IMR-90 (cell line): ENCODE measurements around the gene HYAL2. TPM values are rescaled to one million over a fixed set of nuclear protein-coding genes. Genes with fewer than 3 reads are reported as not detected.

ENCODE experiments used
- ATAC-seq: fragments of 200-7000 bp; cut with Tn5 transposase; 2 replicates; pipeline ENCODE4 v1.9.1; 2020; ENCODE audit warnings: low read depth, mild to moderate bottlenecking, moderate library complexity
- BruUV-seq: library from RNA; stranded (reverse); fragments of 400-500 nt; replicated peaks from 2 replicates; lab custom pipeline; 2021; lab: Mats Ljungman, UMichigan
- CTCF ChIA-PET: fragments of 300-600 bp; formaldehyde crosslinking; extraction: SDS; loops from one replicate; lab custom pipeline; 2021; ENCODE audit warnings: antibody characterized with exemption; lab: Yijun Ruan, JAX
- POLR2A ChIA-PET: fragments of 300-600 bp; sonication (Branson Sonifier 250); formaldehyde crosslinking; loops from one replicate; lab custom pipeline; 2022; ENCODE audit warnings: antibody characterized with exemption; ENCODE audit not compliant: unreplicated experiment; lab: Charles Lee
- DNase-seq: peaks from one replicate; pipeline ENCODE4 v3.0.0; 2013
- H2AFZ ChIP-seq: replicated peaks from 2 replicates; pipeline ENCODE3; 2013; ENCODE audit warnings: low read length, mild to moderate bottlenecking; ENCODE audit not compliant: poor library complexity
- H2AK5ac ChIP-seq: 2 replicates; pipeline ENCODE4 v1.6.1; 2013; ENCODE audit warnings: low read depth, low read length, inconsistent platforms
- H2AK9ac ChIP-seq: replicated peaks from 2 replicates; pipeline ENCODE3; 2013; ENCODE audit warnings: mild to moderate bottlenecking, low read depth, low read length, moderate library complexity; ENCODE audit not compliant: poor library complexity
- H2BK120ac ChIP-seq: 2 replicates; pipeline ENCODE4 v1.6.1; 2013; ENCODE audit warnings: low read depth, low read length, inconsistent platforms
- H2BK15ac ChIP-seq: 3 replicates; pipeline ENCODE4 v1.6.1; 2013; ENCODE audit warnings: low read depth, low read length, inconsistent platforms
- H2BK20ac ChIP-seq: 2 replicates; pipeline ENCODE4 v1.6.1; 2013; ENCODE audit warnings: low read depth, mild to moderate bottlenecking, inconsistent platforms, low read length, moderate library complexity
- H2BK5ac ChIP-seq: 2 replicates; pipeline ENCODE4 v1.6.1; 2013; ENCODE audit warnings: mild to moderate bottlenecking, low read depth, low read length, inconsistent platforms; ENCODE audit not compliant: poor library complexity, severe bottlenecking
- H3K14ac ChIP-seq: replicated peaks from 2 replicates; pipeline ENCODE4 v1.6.1; 2013; ENCODE audit warnings: low read depth, low read length, inconsistent platforms
- H3K18ac ChIP-seq: 2 replicates; pipeline ENCODE4 v1.6.1; 2013; ENCODE audit warnings: low read depth, low read length, control low read depth
- H3K23ac ChIP-seq: 2 replicates; pipeline ENCODE4 v1.6.1; 2013; ENCODE audit warnings: low read depth, low read length, inconsistent platforms
- H3K27ac ChIP-seq: 2 replicates; pipeline ENCODE4 v1.5.1; 2013; ENCODE audit warnings: mild to moderate bottlenecking, control low read depth, low read length; ENCODE audit not compliant: insufficient read depth
- H3K27me3 ChIP-seq: 2 replicates; pipeline ENCODE4 v1.6.1; 2013; ENCODE audit warnings: low read length; ENCODE audit not compliant: control insufficient read depth, insufficient read depth
- H3K36me3 ChIP-seq: 2 replicates; pipeline ENCODE4 v1.6.1; 2013; ENCODE audit warnings: low read length, mixed read lengths; ENCODE audit not compliant: control insufficient read depth, insufficient read depth
- H3K4ac ChIP-seq: 2 replicates; pipeline ENCODE4 v1.6.1; 2013; ENCODE audit warnings: low read depth, low read length, inconsistent platforms
- H3K4me1 ChIP-seq: 2 replicates; pipeline ENCODE4 v1.6.1; 2013; ENCODE audit warnings: low read length, mixed read lengths; ENCODE audit not compliant: control insufficient read depth, insufficient read depth
- H3K4me2 ChIP-seq: 2 replicates; pipeline ENCODE4 v1.6.1; 2013; ENCODE audit warnings: low read depth, mild to moderate bottlenecking, control low read depth, low read length, moderate library complexity
- H3K4me3 ChIP-seq: 2 replicates; pipeline ENCODE4 v1.5.1; 2013; ENCODE audit warnings: low read depth, mild to moderate bottlenecking, control low read depth, low read length, moderate library complexity; ENCODE audit not compliant: insufficient read depth
- H3K56ac ChIP-seq: 2 replicates; pipeline ENCODE4 v1.6.1; 2013; ENCODE audit warnings: low read length, inconsistent platforms; ENCODE audit not compliant: insufficient read depth; ENCODE audit errors: extremely low read depth
- H3K79me1 ChIP-seq, 2 experiments: 2 replicates each; pipeline ENCODE4 v1.6.1; 2013; ENCODE audit warnings: low read length in 2 of 2, inconsistent platforms in 1 of 2, low read depth in 1 of 2
- H3K9ac ChIP-seq: 2 replicates; pipeline ENCODE4 v1.6.1; 2013; ENCODE audit warnings: low read depth, low read length, control low read depth
- H3K9me1 ChIP-seq: 2 replicates; pipeline ENCODE4 v1.6.1; 2013; ENCODE audit warnings: low read length, inconsistent platforms; ENCODE audit not compliant: insufficient read depth
- H3K9me3 ChIP-seq: 2 replicates; pipeline ENCODE4 v1.6.1; 2013; ENCODE audit warnings: low read length; ENCODE audit not compliant: control insufficient read depth, insufficient read depth
- H4K20me1 ChIP-seq: 2 replicates; pipeline ENCODE4 v1.6.1; 2013; ENCODE audit warnings: low read length, inconsistent platforms; ENCODE audit not compliant: insufficient read depth
- H4K5ac ChIP-seq: 2 replicates; pipeline ENCODE4 v1.6.1; 2013; ENCODE audit warnings: mild to moderate bottlenecking, low read depth, low read length, control low read depth
- H4K8ac ChIP-seq, 2 experiments: 2 replicates each; pipeline ENCODE4 v1.6.1; 2013; ENCODE audit warnings: low read depth in 2 of 2, low read length in 2 of 2, control low read depth in 1 of 2, inconsistent platforms in 1 of 2
- H4K91ac ChIP-seq: 2 replicates; pipeline ENCODE4 v1.6.1; 2013; ENCODE audit warnings: low read depth, low read length, inconsistent platforms; ENCODE audit not compliant: insufficient read depth
- BHLHE40 ChIP-seq: fragments of 150-350 bp; IDR thresholded peaks from 2 replicates; pipeline ENCODE4 v1.6.1; 2016; ENCODE audit warnings: mild to moderate bottlenecking, low read depth, low read length
- WGBS, 2 experiments: methylation state at CpG; one replicate each; pipeline versions ENCODE4 v1.1.5 to v1.1.7; 2013; ENCODE audit warnings: missing lambda C conversion rate in 2 of 2; ENCODE audit not compliant: insufficient read length in 1 of 2; ENCODE audit errors: extremely low coverage in 2 of 2; 5-methylcytosine and 5-hydroxymethylcytosine counted together
- dilution Hi-C: fragments of 300-500 bp; cut with HindIII; formaldehyde crosslinking; loops from one replicate; pipeline ENCODE4 v1.14.3; 2018; ENCODE audit warnings: low sequenced_read_pairs; ENCODE audit not compliant: unreplicated experiment
- in situ Hi-C: fragments of 300-500 bp; cut with MboI; formaldehyde crosslinking; loops from 3 replicates; pipeline ENCODE4 v1.14.3; 2019; ENCODE audit warnings: low sequenced_read_pairs, inconsistent platforms, mixed read lengths
- intact Hi-C: fragments of 100-400 bp; cut with micrococcal nuclease; formaldehyde crosslinking; loops from 2 replicates; pipeline ENCODE4 v1.10.0; 2022
- polyA plus RNA-seq, 3 experiments: library from polyadenylated mRNA; depleted of rRNA; stranded (reverse); fragments of >200 nt; gene quantifications; 2 replicates each; pipeline ENCODE4 v1.2.3, GENCODE V29; 2012; ENCODE audit warnings: low replicate concordance in 1 of 3
- total RNA-seq: library from RNA; depleted of rRNA; stranded (reverse); fragments of >200 nt; gene quantifications from 2 replicates; pipeline ENCODE4 v1.2.3, GENCODE V29; 2012

The HYAL2 gene
- total and polyA plus RNA-seq, 2 of the 4 experiments (the other 2 are of a cell fraction), result 56.8 to 104 TPM

DNA sequence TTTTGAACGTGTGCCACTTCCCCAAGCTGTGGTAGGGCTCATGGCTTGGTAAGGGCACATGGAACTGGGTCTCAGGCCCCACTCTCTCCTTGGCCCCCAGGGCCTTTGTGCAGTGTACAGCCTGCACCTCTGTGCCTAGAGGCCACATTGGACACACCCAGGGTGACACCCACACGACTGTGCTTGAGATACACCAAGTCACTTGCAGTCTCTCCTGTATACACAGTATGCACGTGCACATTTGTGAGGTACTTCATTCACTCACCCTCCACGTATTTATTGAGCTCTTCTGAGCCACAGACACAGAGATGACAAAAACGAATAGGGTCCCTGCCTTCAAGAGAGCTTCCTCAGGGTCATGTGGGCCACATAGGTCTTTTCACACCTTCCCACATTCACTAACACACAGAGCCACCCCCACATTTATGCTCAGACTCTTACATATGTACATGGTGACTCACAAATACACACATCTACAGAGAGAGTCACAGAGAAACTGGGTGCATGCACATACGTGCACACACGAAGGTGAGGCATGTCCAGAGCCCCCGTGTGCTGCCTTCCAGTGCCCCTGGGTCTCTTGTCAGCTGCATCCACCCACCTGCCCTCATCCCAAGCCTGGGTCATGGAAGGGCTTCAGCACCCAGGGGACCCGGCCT is 46.6 kb upstream of the HYAL2 start:
- H2AFZ ChIP-seq, result no peak overlapping the region
- 0 out of 2 replicates have a peak, but pooled peaks cover 3% of the 10 kb centered on the region for H3K9me1 ChIP-seq
- H3K4me2 ChIP-seq, result no peak overlapping the region
- no peak overlapping the region for H3K23ac ChIP-seq
- H3K56ac ChIP-seq, result no peak overlapping the region
- DNase-seq (no peak), ATAC-seq (no peak)
- no peak overlapping the region for H3K4me3 ChIP-seq
- no peak overlapping the region for H4K91ac ChIP-seq
- 74% methylated on average over 4 of the region's 9 CpGs; no CpG with 5 or more reads in 1 of the 2 experiments for WGBS, 2 experiments
- peaks cover 62% of the 10 kb centered on the region for H3K27me3 ChIP-seq
- H3K79me1 ChIP-seq, result no peaks in the 10 kb centered on the region
- no peak overlapping the region for H2AK5ac ChIP-seq
- no peak overlapping the region for H2BK20ac ChIP-seq
- H2BK5ac ChIP-seq, result no peak overlapping the region
- H3K9ac ChIP-seq, result no peak overlapping the region
- ChIA-PET CTCF (no interaction called here), POLR2A (no interaction called here)
- H3K4me1 ChIP-seq, result peaks cover 3% of the 10 kb centered on the region; the same call in 1 of the 2 replicates
- H3K9me3 ChIP-seq, result no peaks in the 10 kb centered on the region
- no peaks in the 10 kb centered on the region for H3K36me3 ChIP-seq
- BruUV-seq, result no TSS peak
- H3K27ac ChIP-seq, result no peak overlapping the region
- H3K14ac ChIP-seq, result no peak overlapping the region
- no peak overlapping the region for H4K8ac ChIP-seq
- H2BK15ac ChIP-seq, result no peak overlapping the region
- no peak overlapping the region for H3K4ac ChIP-seq
- H4K5ac ChIP-seq, result no peak overlapping the region
- no peak overlapping the region for H3K18ac ChIP-seq
- no peak overlapping the region for H2AK9ac ChIP-seq
- dilution Hi-C loops (no loop called here), intact Hi-C loops (no loop called here), in situ Hi-C loops (no loop called here)
- no peak for TF ChIP-seq BHLHE40
- no peaks in the 10 kb centered on the region for H4K20me1 ChIP-seq
- H2BK120ac ChIP-seq, result no peak overlapping the region
